Suprapubic skin (tissue), 4 donors: Measurements from ENCODE around the gene DDTL.

Experiments
- POLR2A ChIP-seq, 2 donors: fragments of 450-650 bp; IDR thresholded peaks; one replicate each; pipeline ENCODE4 v1.6.1; 2017; ENCODE audit warnings: antibody characterized with exemption in 2 of 2, mild to moderate bottlenecking in 2 of 2, moderate library complexity in 2 of 2
- POLR2AphosphoS5 ChIP-seq, 3 donors: sonication (generic); formaldehyde crosslinking; IDR thresholded peaks; one replicate each; pipeline ENCODE4 v1.6.1; 2017; ENCODE audit warnings: antibody characterized with exemption in 3 of 3
- TF ChIP-seq, protein P1 (sequence below), 2 donors: fragments of 200-600 bp in 1 of 2; fragments of 450-650 bp in 1 of 2; sonication (generic) in 1 of 2; IDR thresholded peaks; one replicate each; pipeline ENCODE4 v1.5.1; 2016 to 2019; ENCODE audit warnings: antibody characterized with exemption in 2 of 2, mild to moderate bottlenecking in 1 of 2, moderate library complexity in 1 of 2

DNA sequence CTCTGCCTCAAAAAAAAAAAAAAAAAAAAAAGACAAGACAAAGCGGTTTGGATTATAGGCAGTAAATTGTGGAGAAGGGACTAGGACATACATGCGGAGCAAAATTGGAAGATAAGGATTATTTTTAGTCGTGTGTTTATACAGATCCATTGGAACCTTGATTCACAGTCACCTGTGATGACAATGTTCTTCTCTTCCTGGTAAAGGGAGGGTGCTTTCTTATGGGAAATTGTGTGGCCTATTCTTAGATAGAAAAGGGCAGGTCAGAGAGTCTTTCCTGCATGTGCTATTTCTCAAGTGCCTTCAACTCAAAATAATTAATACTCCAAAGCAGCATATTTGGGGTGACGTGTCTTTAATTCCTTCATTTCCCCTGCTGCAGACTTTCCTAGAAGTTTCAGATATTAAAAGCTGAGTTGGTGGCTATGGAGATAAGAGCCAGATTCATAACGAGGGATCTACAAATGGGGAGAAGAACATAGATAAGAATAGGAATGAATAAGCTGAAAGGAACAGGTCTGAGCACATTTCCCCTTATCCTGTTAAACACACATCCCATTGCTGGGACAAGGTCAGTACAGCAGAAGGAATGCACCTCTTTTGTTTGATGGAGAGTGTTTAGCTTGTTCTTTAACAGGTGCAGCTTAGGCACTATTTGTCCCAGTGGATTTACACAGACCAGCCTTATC is 28.2 kb upstream of the DDTL start:
- TF ChIP-seq, protein P1, sequence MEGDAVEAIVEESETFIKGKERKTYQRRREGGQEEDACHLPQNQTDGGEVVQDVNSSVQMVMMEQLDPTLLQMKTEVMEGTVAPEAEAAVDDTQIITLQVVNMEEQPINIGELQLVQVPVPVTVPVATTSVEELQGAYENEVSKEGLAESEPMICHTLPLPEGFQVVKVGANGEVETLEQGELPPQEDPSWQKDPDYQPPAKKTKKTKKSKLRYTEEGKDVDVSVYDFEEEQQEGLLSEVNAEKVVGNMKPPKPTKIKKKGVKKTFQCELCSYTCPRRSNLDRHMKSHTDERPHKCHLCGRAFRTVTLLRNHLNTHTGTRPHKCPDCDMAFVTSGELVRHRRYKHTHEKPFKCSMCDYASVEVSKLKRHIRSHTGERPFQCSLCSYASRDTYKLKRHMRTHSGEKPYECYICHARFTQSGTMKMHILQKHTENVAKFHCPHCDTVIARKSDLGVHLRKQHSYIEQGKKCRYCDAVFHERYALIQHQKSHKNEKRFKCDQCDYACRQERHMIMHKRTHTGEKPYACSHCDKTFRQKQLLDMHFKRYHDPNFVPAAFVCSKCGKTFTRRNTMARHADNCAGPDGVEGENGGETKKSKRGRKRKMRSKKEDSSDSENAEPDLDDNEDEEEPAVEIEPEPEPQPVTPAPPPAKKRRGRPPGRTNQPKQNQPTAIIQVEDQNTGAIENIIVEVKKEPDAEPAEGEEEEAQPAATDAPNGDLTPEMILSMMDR (IDR thresholded peaks at IDR 0.05) = no peak
- TF ChIP-seq POLR2A (IDR thresholded peaks at IDR 0.05) = no peak
- TF ChIP-seq POLR2AphosphoS5 (IDR thresholded peaks at IDR 0.05) = no peak
